HAP-1 (cell line): Measurements from ENCODE around the gene FAM149B1.

Experiments used
- DNase-seq, 2 experiments: peaks; one replicate each; pipeline ENCODE4 v3.0.0-alpha.2; 2016 to 2020; ENCODE audit warnings: low spot score in 2 of 2
- H3K27me3 ChIP-seq: fragments of 250-450 bp; sonication (Bioruptor Pico); 2 replicates; pipeline ENCODE4 v1.5.1; 2020; ENCODE audit warnings: low read depth, mild to moderate bottlenecking, moderate library complexity
- H3K36me3 ChIP-seq: fragments of 250-450 bp; sonication (Bioruptor Pico); replicated peaks from 2 replicates; pipeline ENCODE4 v1.5.1; 2020; ENCODE audit warnings: mild to moderate bottlenecking
- H3K4me1 ChIP-seq: fragments of 250-450 bp; sonication (Bioruptor Pico); 2 replicates; pipeline ENCODE4 v1.5.1; 2020; ENCODE audit warnings: mild to moderate bottlenecking
- H3K4me3 ChIP-seq: fragments of 250-450 bp; sonication (Bioruptor Pico); 2 replicates; pipeline ENCODE4 v1.5.1; 2020; ENCODE audit warnings: mild to moderate bottlenecking, moderate library complexity
- H3K9me3 ChIP-seq: fragments of 250-450 bp; sonication (Bioruptor Pico); 2 replicates; pipeline ENCODE4 v1.5.1; 2020; ENCODE audit warnings: mild to moderate bottlenecking, moderate library complexity
- in situ Hi-C: fragments of 300-500 bp; cut with MboI; formaldehyde crosslinking; loops from 3 replicates; pipeline ENCODE4 v1.14.3; 2020; ENCODE audit warnings: low sequenced_read_pairs, inconsistent platforms, mixed read lengths

FAM149B1 gene

GRCh38 chr10:73226663-73227062 is 58.7 kb downstream of the FAM149B1 start:
- Histone ChIP-seq H3K36me3 (peaks cover 5% of the 10 kb centered on the region), H3K9me3 (no peaks in the 10 kb centered on the region), H3K27me3 (no peaks in the 10 kb centered on the region), H3K4me1 (no peaks in the 10 kb centered on the region), H3K4me3 (no peak overlapping the region)
- no peak for DNase-seq
- in situ Hi-C loops: no loop called here

DNA sequence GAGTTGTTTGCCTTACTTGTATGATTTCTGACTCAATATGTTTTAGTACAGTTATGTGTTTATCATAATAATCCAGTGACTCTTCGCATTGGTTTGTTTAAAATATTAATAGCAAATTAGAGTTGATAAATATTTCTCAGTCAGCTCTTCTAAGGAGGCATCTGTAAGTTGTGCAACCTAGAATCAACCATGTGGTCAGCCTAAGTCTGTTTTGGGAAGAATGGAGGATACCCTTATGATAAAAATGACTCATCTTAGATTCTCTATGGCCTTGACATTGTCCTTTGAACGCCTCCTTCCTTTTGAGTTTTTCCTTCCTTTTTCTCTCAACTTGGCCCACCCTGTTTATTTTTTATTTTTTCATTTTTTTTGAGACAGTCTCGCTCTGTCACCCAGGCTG is 60.3 kb downstream of the FAM149B1 start:
- Histone ChIP-seq H3K36me3 (peaks cover 14% of the 10 kb centered on the region), H3K27me3 (no peaks in the 10 kb centered on the region), H3K4me1 (no peaks in the 10 kb centered on the region), H3K4me3 (no peak overlapping the region), H3K9me3 (no peaks in the 10 kb centered on the region)
- in situ Hi-C loops: no loop called here
- DNase-seq: no peak

DNA sequence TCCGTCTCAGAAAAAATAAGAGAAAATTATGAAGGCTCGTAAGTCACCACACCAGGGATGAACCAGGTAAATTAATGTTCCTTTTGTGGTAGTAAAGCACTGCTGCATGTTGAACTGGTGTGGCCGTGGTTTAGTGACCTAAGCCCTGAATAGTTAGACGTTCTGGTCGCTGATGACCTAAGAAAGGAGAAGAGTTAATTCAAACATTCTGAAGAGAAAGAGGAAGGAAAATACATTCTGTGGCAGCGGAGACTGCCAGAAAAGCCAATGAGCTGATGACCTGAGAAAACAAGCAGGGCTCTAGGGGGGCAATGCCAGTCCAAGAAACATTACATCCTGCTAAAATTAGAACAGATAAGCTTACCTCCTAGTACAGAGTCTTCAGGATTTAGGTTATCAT is 61.6 kb downstream of the FAM149B1 start:
- Histone ChIP-seq H3K9me3 (no peaks in the 10 kb centered on the region), H3K4me1 (no peaks in the 10 kb centered on the region), H3K27me3 (no peaks in the 10 kb centered on the region), H3K4me3 (no peak overlapping the region), H3K36me3 (peaks cover 24% of the 10 kb centered on the region)
- no peak for DNase-seq
- in situ Hi-C loops: no loop called here

GRCh38 chr10:73232887-73233286 is 65.0 kb downstream of the FAM149B1 start:
- in situ Hi-C loops: no loop called here
- Histone ChIP-seq H3K4me1 (no peaks in the 10 kb centered on the region), H3K27me3 (no peaks in the 10 kb centered on the region), H3K9me3 (no peaks in the 10 kb centered on the region), H3K36me3 (peaks cover 43% of the 10 kb centered on the region), H3K4me3 (no peak overlapping the region)
- DNase-seq: peak in 1 of 2 experiments; percentile 30

DNA sequence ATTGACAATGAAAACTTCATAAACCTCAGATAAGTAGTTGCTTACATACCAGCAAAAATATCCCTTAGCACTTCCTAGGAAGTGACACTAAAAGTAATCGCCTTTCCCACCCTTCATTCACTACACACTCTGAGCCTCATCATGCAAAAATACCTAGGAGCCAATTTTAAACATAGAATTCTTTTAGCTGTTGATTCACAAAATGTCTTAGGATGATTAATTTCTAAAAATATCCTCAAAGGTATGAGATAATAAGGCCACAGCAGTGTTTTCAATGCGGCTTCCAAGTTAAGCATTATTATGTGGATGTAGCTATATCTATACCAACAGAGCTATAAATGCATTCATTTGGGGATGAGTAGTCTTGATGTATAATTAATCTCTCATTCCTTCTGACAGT is 66.0 kb downstream of the FAM149B1 start:
- no peak for DNase-seq
- H3K36me3 ChIP-seq: peaks cover 52% of the 10 kb centered on the region
- no peaks in the 10 kb centered on the region for H3K4me1 ChIP-seq
- H3K9me3 ChIP-seq: no peaks in the 10 kb centered on the region
- in situ Hi-C loops: no loop called here
- no peak overlapping the region for H3K4me3 ChIP-seq
- H3K27me3 ChIP-seq: no peaks in the 10 kb centered on the region

DNA sequence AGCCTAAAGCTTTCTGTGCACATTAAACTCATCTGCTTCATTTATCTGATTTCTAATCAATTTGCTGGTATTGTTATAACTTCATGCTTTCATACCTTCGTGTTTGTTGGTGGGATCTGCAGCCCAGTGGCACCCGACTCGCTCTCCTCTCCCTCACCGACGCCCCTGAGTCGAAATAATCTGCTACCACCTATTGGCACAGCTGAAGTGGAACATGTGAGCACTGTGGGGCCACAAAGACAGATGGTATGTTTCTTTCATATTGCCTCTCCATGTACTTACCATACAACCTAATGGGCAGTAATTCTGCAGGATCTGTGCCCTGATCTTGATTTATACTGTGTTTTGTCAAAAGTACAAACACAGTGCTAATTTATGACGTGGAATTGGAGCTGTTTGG is 66.8 kb downstream of the FAM149B1 start:
- no peak for DNase-seq
- H3K36me3 ChIP-seq: peaks cover 60% of the 10 kb centered on the region
- no peaks in the 10 kb centered on the region for H3K9me3 ChIP-seq
- in situ Hi-C loops: no loop called here
- no peak overlapping the region for H3K4me3 ChIP-seq
- H3K27me3 ChIP-seq: no peaks in the 10 kb centered on the region
- no peaks in the 10 kb centered on the region for H3K4me1 ChIP-seq

DNA sequence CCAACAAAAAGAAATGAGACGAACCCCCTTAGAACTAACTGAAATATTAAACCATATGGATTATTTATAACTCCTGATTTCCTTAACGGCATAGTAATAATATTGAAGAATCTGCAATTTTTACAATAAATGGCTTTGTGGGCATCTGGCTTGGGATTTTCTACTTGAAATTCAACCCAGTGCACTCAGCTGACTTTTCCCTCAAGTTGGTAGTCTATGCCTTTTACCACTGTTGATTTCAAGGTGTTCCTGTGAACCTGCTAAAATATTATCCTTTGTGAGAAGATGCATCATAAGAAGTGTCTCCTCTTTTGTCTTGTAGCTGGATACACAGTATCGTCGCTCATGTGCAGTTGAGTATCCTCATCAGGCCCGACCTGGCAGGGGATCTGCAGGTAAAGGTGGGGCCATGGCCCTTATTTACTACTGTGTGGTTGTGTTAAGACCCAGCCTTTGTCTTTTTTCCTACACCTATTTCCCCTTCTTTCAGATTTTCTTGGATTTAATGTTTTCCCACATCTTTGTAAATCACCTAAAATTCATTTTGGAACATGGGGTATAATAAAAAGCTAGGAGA is 71.2 kb downstream of the FAM149B1 start:
- no peaks in the 10 kb centered on the region for H3K4me1 ChIP-seq
- no peaks in the 10 kb centered on the region for H3K27me3 ChIP-seq
- H3K36me3 ChIP-seq: peaks cover 77% of the 10 kb centered on the region
- in situ Hi-C loops: no loop called here
- H3K9me3 ChIP-seq: no peaks in the 10 kb centered on the region
- DNase-seq: no peak
- no peak overlapping the region for H3K4me3 ChIP-seq

GRCh38 chr10:73239908-73240307 is 72.0 kb downstream of the FAM149B1 start:
- Histone ChIP-seq H3K27me3 (no peaks in the 10 kb centered on the region), H3K4me3 (no peak overlapping the region), H3K36me3 (peaks cover 77% of the 10 kb centered on the region), H3K9me3 (no peaks in the 10 kb centered on the region), H3K4me1 (peaks cover 6% of the 10 kb centered on the region; the same call in 1 of the 2 replicates)
- in situ Hi-C loops: no loop called here
- no peak for DNase-seq

DNA sequence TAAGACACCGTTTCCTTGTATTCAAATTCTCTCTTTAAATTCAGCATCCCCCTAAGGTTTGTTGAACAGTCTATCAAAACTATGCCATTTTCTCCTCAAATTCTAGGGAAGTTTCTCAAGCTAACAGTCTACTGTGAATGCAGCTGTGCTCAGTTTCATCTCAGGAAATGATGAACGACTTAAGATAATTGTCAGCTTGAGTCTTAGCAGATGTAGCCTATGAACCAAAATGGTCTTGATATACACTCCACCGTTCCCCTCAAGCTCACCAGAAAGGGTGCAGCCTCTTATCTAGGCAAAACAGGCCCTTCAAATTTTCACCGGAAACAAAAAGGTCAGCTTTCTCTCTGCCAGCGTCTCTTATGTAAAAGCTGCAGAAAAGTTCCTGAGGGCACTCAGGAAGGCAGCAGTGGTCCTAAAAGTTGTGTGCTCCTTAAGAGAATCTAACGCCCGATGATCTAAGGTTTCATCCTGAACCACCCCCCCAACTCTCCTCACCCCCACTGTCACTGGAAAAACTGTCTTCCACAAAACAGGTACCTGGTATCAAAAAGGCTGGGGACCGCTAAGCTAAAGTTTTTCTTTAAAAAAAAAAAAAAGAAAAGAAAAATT is 77.1 kb downstream of the FAM149B1 start:
- in situ Hi-C loops: no loop called here
- Histone ChIP-seq H3K27me3 (no peaks in the 10 kb centered on the region), H3K36me3 (peaks cover 68% of the 10 kb centered on the region)

DNA sequence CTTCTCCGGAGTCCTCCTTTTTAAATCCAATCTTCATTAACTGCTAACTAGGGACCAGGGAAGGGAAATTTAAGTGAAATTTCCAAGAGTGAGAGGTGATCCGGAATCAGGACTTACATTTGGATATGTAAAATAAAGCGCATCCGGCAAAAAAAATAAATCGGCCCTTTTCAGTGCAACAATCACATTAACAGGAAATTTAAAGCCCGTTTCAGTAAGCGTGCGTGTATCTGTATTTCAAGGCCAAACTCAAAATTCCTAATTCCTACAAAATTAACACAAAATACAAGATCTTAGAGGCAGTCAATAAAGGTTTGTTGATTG is 78.4 kb downstream of the FAM149B1 start:
- Histone ChIP-seq H3K4me1 (peaks cover 19% of the 10 kb centered on the region), H3K9me3 (no peaks in the 10 kb centered on the region), H3K4me3 (peak overlapping the region; percentile 84), H3K27me3 (no peaks in the 10 kb centered on the region), H3K36me3 (peaks cover 68% of the 10 kb centered on the region)
- in situ Hi-C loops: no loop called here
- no peak for DNase-seq

More for the DNA sequence above, 77.1 kb downstream of the FAM149B1 start:
- Histone ChIP-seq H3K9me3 (no peaks in the 10 kb centered on the region), H3K4me1 (peaks cover 14% of the 10 kb centered on the region), H3K4me3 (peak overlapping the region; percentile 84)
- DNase-seq: no peak

DNA sequence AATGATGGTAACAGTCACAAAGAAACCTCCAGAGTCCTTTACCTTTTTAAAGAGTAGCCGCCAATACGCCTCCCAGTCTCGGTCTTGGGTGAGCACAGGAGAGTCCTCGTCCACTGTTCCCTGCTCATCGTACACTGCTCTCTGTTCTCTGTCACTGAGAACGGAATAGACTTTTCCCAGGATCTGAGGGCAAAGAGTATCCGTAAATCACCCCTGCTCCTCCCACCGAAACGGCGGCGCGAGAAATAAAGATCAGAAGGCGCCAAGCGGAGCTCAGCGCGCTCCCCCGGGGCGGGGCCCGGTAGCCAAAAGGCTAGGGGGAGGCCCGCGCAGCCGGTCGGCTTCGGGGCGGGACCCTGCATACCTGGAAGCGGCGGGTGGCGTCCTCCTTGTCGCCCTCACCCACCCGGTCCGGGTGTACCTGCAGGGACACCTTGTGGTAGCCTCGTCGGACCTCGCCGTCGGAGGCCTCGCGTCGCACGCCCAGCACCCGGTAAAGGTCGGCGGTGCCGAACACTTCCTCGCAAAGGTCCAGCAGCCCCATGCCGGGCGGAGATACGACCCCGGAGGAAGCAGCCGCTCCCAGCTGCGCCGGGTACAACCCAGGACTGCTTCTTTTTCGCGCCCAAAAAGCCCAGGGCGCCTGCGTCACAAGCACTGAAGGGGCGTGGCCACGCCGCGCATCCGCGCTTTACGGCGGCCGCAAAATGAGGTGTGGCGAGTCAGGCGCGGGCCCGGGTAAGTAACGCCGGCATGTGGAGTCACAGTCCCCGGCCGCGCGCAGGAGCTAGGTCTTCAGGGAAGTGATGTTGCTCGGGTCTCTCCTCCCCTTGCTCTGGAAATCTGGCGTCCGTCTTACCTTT is 79.0 kb downstream of the FAM149B1 start, which contains the start of gene DNAJC9:
Gene DNAJC9 (minus strand): TSS at position 610 of the 863 bp plus-strand sequence. CDS start 66 bp downstream, at position 544.
- Histone ChIP-seq H3K4me1 (peaks cover 19% of the 10 kb centered on the region), H3K4me3 (peak within 1 kb of the TSS; percentile 84), H3K9me3 (no peaks in the 10 kb centered on the region), H3K36me3 (peaks cover 68% of the 10 kb centered on the region), H3K27me3 (no peaks in the 10 kb centered on the region)
- DNase-seq: peak; percentile 89 to 97
- in situ Hi-C loops: no loop called here

DNA sequence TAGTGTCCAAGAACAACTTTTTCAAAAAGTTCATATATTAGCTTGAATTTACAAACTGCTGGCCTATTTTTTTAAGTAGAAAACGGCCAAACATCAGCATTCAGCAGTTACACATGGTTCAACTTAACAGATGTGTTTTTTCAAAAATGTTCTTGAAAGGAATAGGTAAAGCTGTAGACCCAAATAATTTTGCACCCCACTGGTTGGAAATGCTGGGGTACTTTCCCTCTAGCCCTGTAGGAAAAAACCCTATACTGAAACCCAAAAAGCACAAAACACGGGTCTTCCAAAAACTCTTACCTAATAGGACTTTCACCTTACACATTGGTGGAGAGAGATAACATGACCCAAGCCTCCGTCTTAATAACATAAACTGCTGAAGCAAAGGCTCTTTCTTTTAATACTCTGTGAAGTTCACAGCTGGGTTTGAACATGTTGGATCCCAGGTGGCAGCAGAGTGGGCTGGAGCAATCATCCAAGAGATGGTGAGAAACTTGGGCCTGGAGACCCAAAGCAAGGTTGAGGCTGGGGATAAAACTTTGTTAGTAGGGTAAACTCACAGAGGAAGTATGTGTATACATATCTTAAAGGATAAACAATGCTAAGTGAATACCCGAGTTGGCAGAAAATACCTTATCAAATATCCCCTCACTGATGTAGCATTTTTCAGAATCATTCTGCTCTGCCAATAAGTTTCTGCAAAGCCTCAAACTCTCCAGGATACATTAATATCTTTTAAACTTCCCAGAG is 79.8 kb downstream of the FAM149B1 start:
- H3K4me1 ChIP-seq: peaks cover 19% of the 10 kb centered on the region
- peaks cover 68% of the 10 kb centered on the region for H3K36me3 ChIP-seq
- peak overlapping the region; percentile 84 for H3K4me3 ChIP-seq
- peak in 1 of 2 experiments; percentile 28 for DNase-seq
- no peaks in the 10 kb centered on the region for H3K9me3 ChIP-seq
- no peaks in the 10 kb centered on the region for H3K27me3 ChIP-seq
- in situ Hi-C loops: no loop called here

DNA sequence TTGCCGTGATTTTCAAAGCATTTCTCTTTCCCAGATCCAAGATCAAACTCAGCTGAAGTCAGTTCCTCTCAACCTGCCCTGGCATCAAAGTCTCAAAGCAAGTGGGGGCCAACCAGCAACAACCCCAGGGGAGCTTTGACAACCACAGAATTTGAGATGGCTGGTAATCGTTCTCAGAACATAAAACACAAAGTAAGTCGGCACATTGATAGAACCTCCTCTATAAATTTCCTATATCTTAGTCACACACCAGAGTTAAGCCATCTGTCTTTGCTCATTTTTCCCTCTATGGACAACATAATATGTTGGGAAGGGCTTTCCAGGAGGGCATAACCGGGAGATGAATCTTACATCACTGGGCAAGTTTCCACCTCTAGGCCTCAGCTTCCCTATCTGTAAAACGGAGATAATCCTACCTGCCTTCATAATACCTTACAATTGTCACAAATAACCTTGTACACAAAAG is 80.4 kb downstream of the FAM149B1 start:
- Histone ChIP-seq H3K4me1 (peaks cover 20% of the 10 kb centered on the region), H3K9me3 (no peaks in the 10 kb centered on the region), H3K27me3 (no peaks in the 10 kb centered on the region), H3K36me3 (peaks cover 64% of the 10 kb centered on the region), H3K4me3 (no peak overlapping the region)
- in situ Hi-C loops: no loop called here
- DNase-seq: no peak
